ENCODE data around the gene FZR1. TPM values are rescaled to one million over a fixed set of nuclear protein-coding genes. Genes with fewer than 3 reads are reported as not detected.
A peak's percentile ranks its signal among the peaks of the same experiment; 100 is the strongest.

FZR1 gene
- total and polyA plus RNA-seq, 9 of the 15 experiments (the other 6 are each of a cell fraction or from before 2014, with no cell fraction given): 0.18 to 48.0 (median 22.2) TPM

GRCh38 chr19:3521104-3521445, 15.0 kb downstream of the FZR1 start (continued):
- no peak for TF ChIP-seq FOXO4 (CRISPR knock-in tag; IDR thresholded peaks at IDR 0.05)
- no peak for TF ChIP-seq PTRF (tag; IDR thresholded peaks at IDR 0.05)
- TF ChIP-seq PTTG1 (tag; IDR thresholded peaks at IDR 0.05; ENCODE audit: low read depth): no peak
- TF ChIP-seq FOXJ3 (CRISPR knock-in tag; IDR thresholded peaks at IDR 0.05): no peak
- no peak for TF ChIP-seq CGGBP1 (CRISPR knock-in tag; IDR thresholded peaks at IDR 0.05)
- no peak for TF ChIP-seq SMARCC2 (IDR thresholded peaks at IDR 0.05; ENCODE audit: low read depth)
- TF ChIP-seq KDM1A (IDR thresholded peaks at IDR 0.05): no peak; a peak in 1 of 4 replicates
- no peak for TF ChIP-seq SIRT6 (IDR thresholded peaks at IDR 0.05; ENCODE audit: low read depth, low read length)
- no peak for TF ChIP-seq ZNF232 (CRISPR knock-in tag; IDR thresholded peaks at IDR 0.05)
- no peak for TF ChIP-seq SMARCA4 (IDR thresholded peaks at IDR 0.05)
- TF ChIP-seq CLOCK (CRISPR knock-in tag; IDR thresholded peaks at IDR 0.05; ENCODE audit: borderline replicate concordance): no peak
- no peak for TF ChIP-seq NEUROD1 (IDR thresholded peaks at IDR 0.05; ENCODE audit: borderline replicate concordance, low read depth, low read length, partially characterized antibody)
- no peak for TF ChIP-seq POLR2G (IDR thresholded peaks at IDR 0.05; ENCODE audit: low read depth, low read length)
- TF ChIP-seq HDAC2 (IDR thresholded peaks at IDR 0.05): no peak
- no peak for TF ChIP-seq KLF6 (CRISPR knock-in tag; IDR thresholded peaks at IDR 0.05; ENCODE audit: borderline replicate concordance)
- TF ChIP-seq ZKSCAN8 (CRISPR knock-in tag; IDR thresholded peaks at IDR 0.05): no peak
- no peak for TF ChIP-seq ZBTB26 (CRISPR knock-in tag; IDR thresholded peaks at IDR 0.05)
- TF ChIP-seq YY1 (IDR thresholded peaks at IDR 0.05; ENCODE audit: borderline replicate concordance in 1 of 3, control insufficient read depth in 1 of 3, extremely low read depth in 1 of 3, insufficient read depth in 3 of 3, insufficient read length in 1 of 3, insufficient replicate concordance in 2 of 3, low read depth in 1 of 3, low read length in 2 of 3): no peak
- no peak for TF ChIP-seq NRF1 (conservative IDR thresholded peaks at IDR 0.05 in 1 of 2, IDR thresholded peaks at IDR 0.05 in 1 of 2)
- TF ChIP-seq SRSF7 (optimal IDR thresholded peaks at IDR 0.05; ENCODE audit: low read depth, low read length): no peak
- no peak for TF ChIP-seq ZNF780A (CRISPR knock-in tag; IDR thresholded peaks at IDR 0.05)
- TF ChIP-seq CCNT2 (IDR thresholded peaks at IDR 0.05; ENCODE audit: borderline replicate concordance, extremely low read depth, insufficient read length, low read depth, low read length): peak; percentile 18
- no peak for TF ChIP-seq BRF1 (IDR thresholded peaks at IDR 0.05; ENCODE audit: borderline replicate concordance, extremely low read depth, insufficient read length)
- TF ChIP-seq BRCA1 (IDR thresholded peaks at IDR 0.05): no peak
- TF ChIP-seq BRCA1 (CRISPR knock-in tag; IDR thresholded peaks at IDR 0.05): no peak
